GM12878 (cell line): Measurements from ENCODE around the gene CARD11. TPM values are rescaled to one million over a fixed set of nuclear protein-coding genes. Genes with fewer than 3 reads are reported as not detected.

Experiments
- BMI1 ChIP-seq: fragments of 450-650 bp; IDR thresholded peaks from 2 replicates; pipeline ENCODE4 v1.6.1; 2016; ENCODE audit warnings: mild to moderate bottlenecking, moderate library complexity, borderline replicate concordance
- CBX5 ChIP-seq: sonication (generic); IDR thresholded peaks from 2 replicates; pipeline ENCODE4 v1.6.1; 2016; ENCODE audit warnings: low read depth, moderate library complexity, mild to moderate bottlenecking, inconsistent platforms
- CEBPB ChIP-seq, 2 experiments: fragments of 150-350 bp in 1 of 2; IDR thresholded peaks; 2 replicates each; pipeline ENCODE4 v1.6.1; 2012 to 2014; ENCODE audit warnings: low read depth in 2 of 2, low read length in 2 of 2, borderline replicate concordance in 1 of 2, inconsistent platforms in 1 of 2
- CREB1 ChIP-seq: IDR thresholded peaks from 2 replicates; pipeline ENCODE4 v1.6.1; 2012; ENCODE audit warnings: low read depth, mild to moderate bottlenecking, inconsistent platforms
- ESRRA ChIP-seq: IDR thresholded peaks from 2 replicates; pipeline ENCODE4 v1.6.1; 2012; ENCODE audit warnings: mild to moderate bottlenecking, low read length, improper control_type of control experiment
- HDGF ChIP-seq: fragments of 450-650 bp; IDR thresholded peaks from 2 replicates; pipeline ENCODE4 v1.6.1; 2016; ENCODE audit warnings: antibody characterized with exemption
- KLF5 ChIP-seq: fragments of 450-650 bp; IDR thresholded peaks from 2 replicates; pipeline ENCODE4 v1.6.1; 2014; ENCODE audit warnings: mild to moderate bottlenecking; ENCODE audit not compliant: partially characterized antibody
- LARP7 ChIP-seq: fragments of 450-650 bp; IDR thresholded peaks from 2 replicates; pipeline ENCODE4 v1.6.1; 2017; ENCODE audit warnings: mild to moderate bottlenecking
- MTA3 ChIP-seq: IDR thresholded peaks from 2 replicates; pipeline ENCODE4 v1.6.1; 2012; ENCODE audit warnings: low read length, inconsistent platforms, borderline replicate concordance
- NBN ChIP-seq: fragments of 450-650 bp; IDR thresholded peaks from 2 replicates; pipeline ENCODE4 v1.6.1; 2016
- NFXL1 ChIP-seq: fragments of 450-650 bp; IDR thresholded peaks from 2 replicates; pipeline ENCODE4 v1.6.1; 2017; ENCODE audit warnings: antibody characterized with exemption, mild to moderate bottlenecking, borderline replicate concordance
- NRF1 ChIP-seq: conservative IDR thresholded peaks from 2 replicates; pipeline ENCODE4 v1.6.1; 2011; ENCODE audit warnings: mild to moderate bottlenecking, low read depth, low read length, improper control_type of control experiment
- POLR2AphosphoS5 ChIP-seq: IDR thresholded peaks from 2 replicates; pipeline ENCODE4 v1.6.1; 2011; ENCODE audit warnings: mild to moderate bottlenecking, low read length, inconsistent platforms
- POU2F2 ChIP-seq: IDR thresholded peaks from 3 replicates; pipeline ENCODE4 v1.6.1; 2011; ENCODE audit warnings: low read depth, mild to moderate bottlenecking, low read length, borderline replicate concordance
- RB1 ChIP-seq: fragments of 450-650 bp; formaldehyde crosslinking; IDR thresholded peaks from 2 replicates; pipeline ENCODE4 v1.6.1; 2017; ENCODE audit warnings: mild to moderate bottlenecking, borderline replicate concordance
- RELA ChIP-seq: fragments of 450-650 bp; IDR thresholded peaks from 2 replicates; pipeline ENCODE4 v1.8.0; 2014; ENCODE audit warnings: borderline replicate concordance; ENCODE audit not compliant: partially characterized antibody
- SREBF1 ChIP-seq: IDR thresholded peaks from 2 replicates; pipeline ENCODE4 v1.6.1; 2012; ENCODE audit warnings: mild to moderate bottlenecking, low read length
- TCF3 ChIP-seq: IDR thresholded peaks from 2 replicates; pipeline ENCODE4 v1.6.1; 2012; ENCODE audit warnings: low read depth, mild to moderate bottlenecking, low read length, borderline replicate concordance; ENCODE audit not compliant: insufficient read depth
- TCF7 ChIP-seq: IDR thresholded peaks from 2 replicates; pipeline ENCODE4 v1.6.1; 2014; ENCODE audit warnings: antibody characterized with exemption, borderline replicate concordance
- ZNF217 ChIP-seq: fragments of 450-650 bp; IDR thresholded peaks from 2 replicates; pipeline ENCODE4 v1.6.1; 2017; ENCODE audit warnings: antibody characterized with exemption, mild to moderate bottlenecking
- ZZZ3 ChIP-seq: IDR thresholded peaks from 2 replicates; pipeline ENCODE4 v1.6.1; 2011; ENCODE audit warnings: low read depth; ENCODE audit not compliant: control insufficient read depth, insufficient read length
- polyA plus RNA-seq, 11 experiments: library from polyadenylated mRNA; depleted of rRNA in 4 of 11; unstranded in 6 of 11; stranded (reverse) in 5 of 11; fragments of >200 nt; fragmentation: Nextera tagmentation in 4 of 11; fragmentation: Illumina TruSeq in 1 of 11; extraction: Ambion mirVana in 4 of 11; extraction: Trizol in 1 of 11; gene quantifications; 1 replicate in 1 of 11; 2 replicates in 10 of 11; pipeline versions ENCODE4 v1.2.1 to v1.2.3, GENCODE V29; 2011 to 2016; ENCODE audit warnings: inconsistent platforms in 2 of 11, missing spikeins in 2 of 11, low read depth in 1 of 11
- total RNA-seq, 4 experiments: library from RNA; depleted of rRNA in 3 of 4; stranded (reverse); fragments of >200 nt in 3 of 4; fragmentation: Illumina TruSeq in 1 of 4; extraction: Trizol in 1 of 4; gene quantifications; 2 replicates each; pipeline versions ENCODE4 v1.2.1 to v1.2.3, GENCODE V29; 2013 to 2021
- TF ChIP-seq, protein P1 (sequence below): IDR thresholded peaks from 2 replicates; pipeline ENCODE4 v1.6.1; 2012; ENCODE audit warnings: mild to moderate bottlenecking, low read depth, low read length
- TF ChIP-seq, protein P2 (sequence below): fragments of 450-650 bp; IDR thresholded peaks from 2 replicates; pipeline ENCODE4 v1.6.1; 2017; ENCODE audit warnings: mild to moderate bottlenecking, moderate library complexity
- TF ChIP-seq, protein P3 (sequence below): IDR thresholded peaks from 2 replicates; pipeline ENCODE4 v1.6.1; 2011; ENCODE audit warnings: mild to moderate bottlenecking, low read depth, low read length, moderate library complexity; ENCODE audit not compliant: insufficient replicate concordance

CARD11 gene
- total and polyA plus RNA-seq, 10 of the 15 experiments (the other 5 are each of a cell fraction or from before 2014, with no cell fraction given) = 0.27 to 72.0 (median 28.4) TPM

DNA sequence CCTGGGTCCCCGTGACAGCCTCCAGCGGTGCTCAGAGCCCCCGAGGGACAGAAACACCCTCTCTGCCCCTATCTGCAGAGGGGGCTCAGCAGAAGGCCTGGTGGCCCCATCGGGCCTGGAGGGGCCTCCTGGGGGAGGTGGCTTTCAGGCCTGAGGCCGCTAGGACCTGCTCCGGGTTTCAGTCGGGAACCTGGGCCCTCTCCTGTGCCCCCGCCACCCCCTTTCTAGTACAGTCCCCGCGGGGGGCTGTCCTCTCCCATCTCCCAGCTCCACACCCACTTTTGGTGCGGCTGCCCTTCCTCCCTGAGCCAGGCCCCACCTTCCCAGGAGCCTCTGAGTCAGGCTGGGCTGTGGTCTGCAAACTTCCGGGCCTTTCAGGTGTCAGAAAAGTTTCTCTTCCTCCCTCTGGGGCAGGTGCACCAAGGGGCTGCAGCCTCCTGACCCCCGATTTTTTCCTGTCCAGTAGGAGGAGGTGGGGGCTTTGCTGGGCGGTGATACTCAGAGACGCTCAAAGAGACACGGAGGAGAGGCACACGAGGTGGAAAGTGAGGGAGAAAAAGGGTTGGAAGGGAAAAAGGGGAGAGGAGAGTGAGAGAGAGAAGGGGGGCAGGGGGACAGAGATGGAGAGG lies 692 bp downstream of the CARD11 start (continued):
- TF ChIP-seq POU2F2 = no peak
- TF ChIP-seq NRF1 = no peak
- TF ChIP-seq ZZZ3 = no peak
- peak; percentile 63; the same call in 1 of the 2 replicates for TF ChIP-seq TCF3
- TF ChIP-seq CREB1 = peak; percentile 38; the same call in 1 of the 2 replicates
- TF ChIP-seq RB1 = no peak
- no peak for TF ChIP-seq NFXL1
- TF ChIP-seq TCF7 = no peak
- peak; percentile 64; the same call in 1 of the 2 replicates for TF ChIP-seq HDGF
- no peak for TF ChIP-seq BMI1
- no peak for TF ChIP-seq LARP7
- TF ChIP-seq CEBPB (IDR thresholded peaks at IDR 0.05; ENCODE audit: borderline replicate concordance in 1 of 2, low read depth in 2 of 2, low read length in 2 of 2) = no peak
- TF ChIP-seq, protein P1, sequence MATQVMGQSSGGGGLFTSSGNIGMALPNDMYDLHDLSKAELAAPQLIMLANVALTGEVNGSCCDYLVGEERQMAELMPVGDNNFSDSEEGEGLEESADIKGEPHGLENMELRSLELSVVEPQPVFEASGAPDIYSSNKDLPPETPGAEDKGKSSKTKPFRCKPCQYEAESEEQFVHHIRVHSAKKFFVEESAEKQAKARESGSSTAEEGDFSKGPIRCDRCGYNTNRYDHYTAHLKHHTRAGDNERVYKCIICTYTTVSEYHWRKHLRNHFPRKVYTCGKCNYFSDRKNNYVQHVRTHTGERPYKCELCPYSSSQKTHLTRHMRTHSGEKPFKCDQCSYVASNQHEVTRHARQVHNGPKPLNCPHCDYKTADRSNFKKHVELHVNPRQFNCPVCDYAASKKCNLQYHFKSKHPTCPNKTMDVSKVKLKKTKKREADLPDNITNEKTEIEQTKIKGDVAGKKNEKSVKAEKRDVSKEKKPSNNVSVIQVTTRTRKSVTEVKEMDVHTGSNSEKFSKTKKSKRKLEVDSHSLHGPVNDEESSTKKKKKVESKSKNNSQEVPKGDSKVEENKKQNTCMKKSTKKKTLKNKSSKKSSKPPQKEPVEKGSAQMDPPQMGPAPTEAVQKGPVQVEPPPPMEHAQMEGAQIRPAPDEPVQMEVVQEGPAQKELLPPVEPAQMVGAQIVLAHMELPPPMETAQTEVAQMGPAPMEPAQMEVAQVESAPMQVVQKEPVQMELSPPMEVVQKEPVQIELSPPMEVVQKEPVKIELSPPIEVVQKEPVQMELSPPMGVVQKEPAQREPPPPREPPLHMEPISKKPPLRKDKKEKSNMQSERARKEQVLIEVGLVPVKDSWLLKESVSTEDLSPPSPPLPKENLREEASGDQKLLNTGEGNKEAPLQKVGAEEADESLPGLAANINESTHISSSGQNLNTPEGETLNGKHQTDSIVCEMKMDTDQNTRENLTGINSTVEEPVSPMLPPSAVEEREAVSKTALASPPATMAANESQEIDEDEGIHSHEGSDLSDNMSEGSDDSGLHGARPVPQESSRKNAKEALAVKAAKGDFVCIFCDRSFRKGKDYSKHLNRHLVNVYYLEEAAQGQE = no peak
- TF ChIP-seq NBN = peak; percentile 67; the same call in 1 of the 2 replicates
- TF ChIP-seq, protein P2, sequence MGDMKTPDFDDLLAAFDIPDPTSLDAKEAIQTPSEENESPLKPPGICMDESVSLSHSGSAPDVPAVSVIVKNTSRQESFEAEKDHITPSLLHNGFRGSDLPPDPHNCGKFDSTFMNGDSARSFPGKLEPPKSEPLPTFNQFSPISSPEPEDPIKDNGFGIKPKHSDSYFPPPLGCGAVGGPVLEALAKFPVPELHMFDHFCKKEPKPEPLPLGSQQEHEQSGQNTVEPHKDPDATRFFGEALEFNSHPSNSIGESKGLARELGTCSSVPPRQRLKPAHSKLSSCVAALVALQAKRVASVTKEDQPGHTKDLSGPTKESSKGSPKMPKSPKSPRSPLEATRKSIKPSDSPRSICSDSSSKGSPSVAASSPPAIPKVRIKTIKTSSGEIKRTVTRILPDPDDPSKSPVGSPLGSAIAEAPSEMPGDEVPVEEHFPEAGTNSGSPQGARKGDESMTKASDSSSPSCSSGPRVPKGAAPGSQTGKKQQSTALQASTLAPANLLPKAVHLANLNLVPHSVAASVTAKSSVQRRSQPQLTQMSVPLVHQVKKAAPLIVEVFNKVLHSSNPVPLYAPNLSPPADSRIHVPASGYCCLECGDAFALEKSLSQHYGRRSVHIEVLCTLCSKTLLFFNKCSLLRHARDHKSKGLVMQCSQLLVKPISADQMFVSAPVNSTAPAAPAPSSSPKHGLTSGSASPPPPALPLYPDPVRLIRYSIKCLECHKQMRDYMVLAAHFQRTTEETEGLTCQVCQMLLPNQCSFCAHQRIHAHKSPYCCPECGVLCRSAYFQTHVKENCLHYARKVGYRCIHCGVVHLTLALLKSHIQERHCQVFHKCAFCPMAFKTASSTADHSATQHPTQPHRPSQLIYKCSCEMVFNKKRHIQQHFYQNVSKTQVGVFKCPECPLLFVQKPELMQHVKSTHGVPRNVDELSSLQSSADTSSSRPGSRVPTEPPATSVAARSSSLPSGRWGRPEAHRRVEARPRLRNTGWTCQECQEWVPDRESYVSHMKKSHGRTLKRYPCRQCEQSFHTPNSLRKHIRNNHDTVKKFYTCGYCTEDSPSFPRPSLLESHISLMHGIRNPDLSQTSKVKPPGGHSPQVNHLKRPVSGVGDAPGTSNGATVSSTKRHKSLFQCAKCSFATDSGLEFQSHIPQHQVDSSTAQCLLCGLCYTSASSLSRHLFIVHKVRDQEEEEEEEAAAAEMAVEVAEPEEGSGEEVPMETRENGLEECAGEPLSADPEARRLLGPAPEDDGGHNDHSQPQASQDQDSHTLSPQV = no peak
- no peak for TF ChIP-seq RELA
- TF ChIP-seq KLF5 = no peak
- TF ChIP-seq MTA3 = peak; percentile 36; the same call in 1 of the 2 replicates
- TF ChIP-seq POLR2AphosphoS5 = no peak; the same call in 1 of the 2 replicates
- TF ChIP-seq ESRRA = no peak
- TF ChIP-seq ZNF217 = no peak
- TF ChIP-seq SREBF1 = no peak
- no peak for TF ChIP-seq CBX5
- TF ChIP-seq, protein P3, sequence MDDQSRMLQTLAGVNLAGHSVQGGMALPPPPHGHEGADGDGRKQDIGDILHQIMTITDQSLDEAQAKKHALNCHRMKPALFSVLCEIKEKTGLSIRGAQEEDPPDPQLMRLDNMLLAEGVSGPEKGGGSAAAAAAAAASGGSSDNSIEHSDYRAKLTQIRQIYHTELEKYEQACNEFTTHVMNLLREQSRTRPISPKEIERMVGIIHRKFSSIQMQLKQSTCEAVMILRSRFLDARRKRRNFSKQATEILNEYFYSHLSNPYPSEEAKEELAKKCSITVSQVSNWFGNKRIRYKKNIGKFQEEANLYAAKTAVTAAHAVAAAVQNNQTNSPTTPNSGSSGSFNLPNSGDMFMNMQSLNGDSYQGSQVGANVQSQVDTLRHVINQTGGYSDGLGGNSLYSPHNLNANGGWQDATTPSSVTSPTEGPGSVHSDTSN = no peak
